K562 (cell line): Measurements from ENCODE around the gene FTL. TPM values are rescaled to one million over a fixed set of nuclear protein-coding genes. Genes with fewer than 3 reads are reported as not detected.
A peak's percentile ranks its signal among the peaks of the same experiment; 100 is the strongest.

Experiments
- ATAC-seq: fragments of 200-7000 bp; cut with Tn5 transposase; 3 replicates; pipeline ENCODE4 v1.9.1; 2020; ENCODE audit warnings: moderate library complexity
- BruUV-seq: library from RNA; stranded (reverse); fragments of 400-500 nt; replicated peaks from 2 replicates; lab custom pipeline; 2021; lab: Mats Ljungman, UMichigan
- CTCF ChIA-PET: fragments of 300-600 bp; formaldehyde crosslinking; extraction: SDS; loops from one replicate; lab custom pipeline; 2021; ENCODE audit warnings: low intra/inter-chr PET ratio; lab: Yijun Ruan, JAX
- POLR2A ChIA-PET: fragments of 300-600, 350-650 bp; sonication (Branson Sonifier 250); formaldehyde crosslinking; extraction: SDS; loops from one replicate; lab custom pipeline; 2021; ENCODE audit warnings: antibody characterized with exemption, inconsistent platforms; lab: Yijun Ruan, JAX
- DNase-seq, 4 experiments: peaks; one replicate each; pipeline versions ENCODE4 v3.0.0 to v3.0.0-alpha.2; 2011 to 2018; ENCODE audit warnings: low spot score in 3 of 4, mixed read lengths in 3 of 4; ENCODE audit errors: extremely low read depth in 1 of 4
- FAIRE-seq: peaks from 2 replicates; lab custom pipeline; 2011; peaks lifted over from hg19 to GRCh38; lab: Jason Lieb, UNC
- H2AFZ ChIP-seq: 2 replicates; pipeline ENCODE4 v1.6.0; 2011; ENCODE audit warnings: low read depth, low read length, control low read depth, inconsistent platforms
- H3K27ac ChIP-seq: fragments of 200-600 bp; 3 replicates; pipeline ENCODE4 v1.8.0; 2011; ENCODE audit warnings: low read depth, mild to moderate bottlenecking, control low read depth, inconsistent platforms, low read length, moderate library complexity, mixed read lengths; ENCODE audit errors: extremely low read depth
- H3K27me3 ChIP-seq, 2 experiments: fragments of 300-600 bp in 1 of 2; 2 replicates in 1 of 2; 3 replicates in 1 of 2; pipeline versions ENCODE4 v1.6.0 to v1.8.0; 2011; ENCODE audit warnings: inconsistent platforms in 2 of 2, low read length in 2 of 2, mild to moderate bottlenecking in 1 of 2, mixed read lengths in 1 of 2, moderate library complexity in 1 of 2; ENCODE audit not compliant: control insufficient read depth in 2 of 2, insufficient read depth in 2 of 2
- H3K36me3 ChIP-seq: fragments of 300-600 bp; 3 replicates; pipeline ENCODE4 v1.8.0; 2011; ENCODE audit warnings: mild to moderate bottlenecking, low read length, inconsistent platforms; ENCODE audit not compliant: control insufficient read depth, insufficient read depth
- H3K4me1 ChIP-seq, 2 experiments: fragments of 200-600 bp in 1 of 2; replicated peaks in 1 of 2; 2 replicates in 1 of 2; 3 replicates in 1 of 2; pipeline versions ENCODE4 v1.5.1 to v1.8.0; 2011; ENCODE audit warnings: inconsistent platforms in 2 of 2, low read length in 2 of 2, mild to moderate bottlenecking in 1 of 2, mixed read lengths in 1 of 2, moderate library complexity in 1 of 2; ENCODE audit not compliant: control insufficient read depth in 2 of 2, insufficient read depth in 2 of 2
- H3K4me2 ChIP-seq: 2 replicates; pipeline ENCODE4 v1.6.1; 2011; ENCODE audit warnings: low read length, control low read depth, inconsistent platforms, mixed read lengths; ENCODE audit not compliant: insufficient read depth
- H3K4me3 ChIP-seq: fragments of 200-600 bp; sonication (generic), shearing (Covaris generic); 2 replicates; pipeline ENCODE4 v1.5.1; 2016; ENCODE audit warnings: control low read depth, inconsistent platforms
- H3K79me2 ChIP-seq: fragments of 200-600 bp; 3 replicates; pipeline ENCODE4 v1.8.0; 2011; ENCODE audit warnings: low read length, inconsistent platforms; ENCODE audit not compliant: control insufficient read depth, insufficient read depth
- H3K9ac ChIP-seq, 2 experiments: 2 replicates each; pipeline versions ENCODE4 v1.6.0 to v1.6.1; 2011; ENCODE audit warnings: low read depth in 2 of 2, low read length in 2 of 2, control low read depth in 1 of 2, inconsistent platforms in 1 of 2, mild to moderate bottlenecking in 1 of 2, mixed read lengths in 1 of 2; ENCODE audit not compliant: insufficient read depth in 1 of 2
- H3K9me1 ChIP-seq: one replicate; pipeline ENCODE4 v1.6.0; 2011; ENCODE audit warnings: inconsistent platforms, mild to moderate bottlenecking, low read length, moderate library complexity; ENCODE audit not compliant: control insufficient read depth, insufficient read depth
- H3K9me3 ChIP-seq: replicated peaks from 2 replicates; pipeline ENCODE4 v1.5.1; 2011; ENCODE audit warnings: low read depth, low read length, inconsistent platforms; ENCODE audit not compliant: control insufficient read depth, insufficient read depth
- H4K20me1 ChIP-seq: replicated peaks from 2 replicates; pipeline ENCODE4 v1.6.1; 2011; ENCODE audit warnings: low read length, inconsistent platforms, mixed read lengths; ENCODE audit not compliant: control insufficient read depth, insufficient read depth
- AFF4 ChIP-seq: sonication (generic); formaldehyde crosslinking; IDR thresholded peaks from 2 replicates; pipeline ENCODE4 v1.8.0; 2023; ENCODE audit warnings: mild to moderate bottlenecking, missing genetic modification reagents
- CBX1 ChIP-seq: sonication (generic); IDR thresholded peaks from 2 replicates; pipeline ENCODE4 v1.6.1; 2016; ENCODE audit warnings: antibody characterized with exemption, low read depth, mild to moderate bottlenecking
- NR4A1 ChIP-seq, 2 experiments: fragments of 250-450 bp in 1 of 2; fragments of 450-650 bp in 1 of 2; sonication (Bioruptor Pico) in 1 of 2; IDR thresholded peaks; 2 replicates each; pipeline versions ENCODE4 v1.4.0 to v1.6.1; 2016 to 2020; ENCODE audit warnings: mild to moderate bottlenecking in 2 of 2, missing compliant biosample characterization in 1 of 2, missing genetic modification characterization in 1 of 2, moderate library complexity in 1 of 2
- PTRF ChIP-seq: fragments of 450-650 bp; IDR thresholded peaks from 2 replicates; pipeline ENCODE4 v1.6.1; 2016; ENCODE audit warnings: mild to moderate bottlenecking, missing genetic modification characterization, missing compliant biosample characterization
- RBFOX2 ChIP-seq: fragments of 200-400 bp; formaldehyde crosslinking; IDR thresholded peaks from 2 replicates; pipeline ENCODE4 v1.6.1; 2017; ENCODE audit warnings: low read depth, mild to moderate bottlenecking, low read length, moderate library complexity
- TCF7 ChIP-seq: sonication (generic); IDR thresholded peaks from 2 replicates; pipeline ENCODE4 v1.6.1; 2016; ENCODE audit warnings: antibody characterized with exemption, borderline replicate concordance
- WGBS: fragments of 100-300 bp; shearing (Covaris generic); methylation state at CpG from one replicate; pipeline ENCODE4 v1.1.6; 2016; ENCODE audit warnings: low coverage, mixed read lengths; ENCODE audit not compliant: insufficient coverage; ENCODE audit errors: missing lambda C conversion rate; 5-methylcytosine and 5-hydroxymethylcytosine counted together
- in situ Hi-C: fragments of 300-500 bp; cut with MboI; formaldehyde crosslinking; loops from 4 replicates; pipeline ENCODE4 v1.15.0; 2018; ENCODE audit warnings: inconsistent platforms, mixed read lengths
- intact Hi-C: fragments of 100-400 bp; cut with micrococcal nuclease; formaldehyde crosslinking; loops from 2 replicates; pipeline ENCODE4 v1.14.2; 2022
- polyA plus RNA-seq, 8 experiments: library from polyadenylated mRNA; depleted of rRNA in 4 of 8; stranded (reverse) in 5 of 8; unstranded in 3 of 8; fragments of >200 nt; fragmentation: Nextera tagmentation in 2 of 8; fragmentation: Illumina TruSeq in 1 of 8; extraction: Ambion mirVana in 2 of 8; extraction: Trizol in 1 of 8; gene quantifications; 2 replicates each; pipeline versions ENCODE4 v1.2.1 to v1.2.3, GENCODE V29; 2011 to 2014; ENCODE audit warnings: inconsistent platforms in 1 of 8, missing spikeins in 1 of 8
- total RNA-seq, 7 experiments: library from RNA; depleted of rRNA in 6 of 7; stranded (reverse); fragments of >200 nt in 6 of 7; fragmentation: Illumina TruSeq in 2 of 7; extraction: Trizol in 2 of 7; gene quantifications; 2 replicates each; pipeline versions ENCODE4 v1.2.1 to v1.2.3, GENCODE V29; 2011 to 2021; ENCODE audit warnings: low replicate concordance in 1 of 7
- TF ChIP-seq, protein P1 (sequence below): sonication (generic); formaldehyde crosslinking; IDR thresholded peaks from 2 replicates; pipeline ENCODE4 v1.8.0; 2022; ENCODE audit warnings: mild to moderate bottlenecking, missing genetic modification reagents, borderline replicate concordance
- TF ChIP-seq, protein P2 (sequence below): fragments of 450-650 bp; formaldehyde crosslinking; IDR thresholded peaks from 2 replicates; pipeline ENCODE4 v1.4.0; 2022; ENCODE audit warnings: missing genetic modification characterization
- TF ChIP-seq, protein P3 (sequence below): sonication (generic); formaldehyde crosslinking; IDR thresholded peaks from 2 replicates; pipeline ENCODE4 v1.8.1; 2023; ENCODE audit warnings: mild to moderate bottlenecking, missing genetic modification reagents

FTL gene
- total and polyA plus RNA-seq, 9 of the 15 experiments (the other 6 are each of a cell fraction or from before 2014, with no cell fraction given) = 1,231 to 27,415 (median 3,965) TPM

DNA sequence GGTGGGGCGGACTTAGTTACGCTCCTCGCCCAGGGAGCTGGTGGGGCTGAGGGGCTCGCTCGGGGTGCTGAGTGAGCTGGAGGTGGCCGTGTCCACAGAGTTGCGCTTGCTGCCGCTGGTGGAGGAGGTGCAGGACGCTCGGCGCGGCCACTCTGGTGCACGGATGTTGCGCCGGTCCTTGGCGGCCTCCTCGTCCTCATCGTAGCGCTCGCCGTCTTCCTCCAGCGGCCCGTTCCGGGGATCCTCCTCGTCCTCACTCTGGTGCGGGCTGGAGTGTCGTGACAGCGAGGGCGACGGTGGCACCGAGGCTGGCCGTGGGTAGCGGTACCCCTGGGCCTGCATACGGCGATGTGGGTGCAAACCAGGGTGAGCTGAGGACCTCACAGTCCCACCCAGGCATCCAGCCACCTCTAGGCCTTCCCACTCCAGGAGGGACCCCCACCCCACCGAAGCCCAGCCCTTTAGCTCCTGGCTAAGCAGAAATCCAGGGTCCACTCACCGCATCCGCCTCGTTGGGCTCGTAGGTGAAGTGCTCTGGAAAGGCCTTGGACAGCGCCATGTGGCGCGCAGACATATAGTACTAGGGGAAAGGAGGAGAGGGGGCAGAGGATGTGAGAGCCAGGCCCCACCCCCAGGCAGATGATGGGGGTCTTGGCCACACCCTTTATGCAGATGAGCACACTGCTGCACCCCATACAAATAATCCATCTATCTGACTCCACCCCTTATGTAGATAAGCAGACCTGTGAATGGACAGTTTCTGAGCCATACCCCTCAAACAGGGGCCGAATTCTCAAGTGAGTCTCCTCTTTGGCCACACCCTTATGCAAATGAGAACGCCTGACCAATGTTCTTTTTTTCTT lies 4.4 kb downstream of the FTL start:
- intact Hi-C loops = loop anchor here (2.0 to 5.0 kb wide), 2 partner anchors 37 to 175 kb away; partner anchors contain the start of gene DHDH
- peaks cover 72% of the 10 kb centered on the region for H3K36me3 ChIP-seq
- in situ Hi-C loops = loop anchor here (5.0 to 10.0 kb wide), 3 partner anchors 95 to 325 kb away; partner anchors contain the start of genes CA11 and PPP1R15A
- TF ChIP-seq, protein P1, sequence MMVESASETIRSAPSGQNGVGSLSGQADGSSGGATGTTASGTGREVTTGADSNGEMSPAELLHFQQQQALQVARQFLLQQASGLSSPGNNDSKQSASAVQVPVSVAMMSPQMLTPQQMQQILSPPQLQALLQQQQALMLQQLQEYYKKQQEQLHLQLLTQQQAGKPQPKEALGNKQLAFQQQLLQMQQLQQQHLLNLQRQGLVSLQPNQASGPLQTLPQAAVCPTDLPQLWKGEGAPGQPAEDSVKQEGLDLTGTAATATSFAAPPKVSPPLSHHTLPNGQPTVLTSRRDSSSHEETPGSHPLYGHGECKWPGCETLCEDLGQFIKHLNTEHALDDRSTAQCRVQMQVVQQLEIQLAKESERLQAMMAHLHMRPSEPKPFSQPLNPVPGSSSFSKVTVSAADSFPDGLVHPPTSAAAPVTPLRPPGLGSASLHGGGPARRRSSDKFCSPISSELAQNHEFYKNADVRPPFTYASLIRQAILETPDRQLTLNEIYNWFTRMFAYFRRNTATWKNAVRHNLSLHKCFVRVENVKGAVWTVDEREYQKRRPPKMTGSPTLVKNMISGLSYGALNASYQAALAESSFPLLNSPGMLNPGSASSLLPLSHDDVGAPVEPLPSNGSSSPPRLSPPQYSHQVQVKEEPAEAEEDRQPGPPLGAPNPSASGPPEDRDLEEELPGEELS = 0 out of 2 replicates have a peak, but pooled peaks have one; percentile 17
- TF ChIP-seq AFF4 (CRISPR knock-in tag) (no peak), RBFOX2 (peak; percentile 81), NR4A1 (CRISPR knock-in tag; IDR thresholded peaks at IDR 0.05) (no peak), NR4A1 (tag; IDR thresholded peaks at IDR 0.05) (no peak), TCF7 (no peak), PTRF (tag) (no peak), CBX1 (0 out of 2 replicates have a peak, but pooled peaks have one; percentile 31)
- TF ChIP-seq, protein P2, sequence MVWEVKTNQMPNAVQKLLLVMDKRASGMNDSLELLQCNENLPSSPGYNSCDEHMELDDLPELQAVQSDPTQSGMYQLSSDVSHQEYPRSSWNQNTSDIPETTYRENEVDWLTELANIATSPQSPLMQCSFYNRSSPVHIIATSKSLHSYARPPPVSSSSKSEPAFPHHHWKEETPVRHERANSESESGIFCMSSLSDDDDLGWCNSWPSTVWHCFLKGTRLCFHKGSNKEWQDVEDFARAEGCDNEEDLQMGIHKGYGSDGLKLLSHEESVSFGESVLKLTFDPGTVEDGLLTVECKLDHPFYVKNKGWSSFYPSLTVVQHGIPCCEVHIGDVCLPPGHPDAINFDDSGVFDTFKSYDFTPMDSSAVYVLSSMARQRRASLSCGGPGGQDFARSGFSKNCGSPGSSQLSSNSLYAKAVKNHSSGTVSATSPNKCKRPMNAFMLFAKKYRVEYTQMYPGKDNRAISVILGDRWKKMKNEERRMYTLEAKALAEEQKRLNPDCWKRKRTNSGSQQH = no peak
- TF ChIP-seq, protein P3, sequence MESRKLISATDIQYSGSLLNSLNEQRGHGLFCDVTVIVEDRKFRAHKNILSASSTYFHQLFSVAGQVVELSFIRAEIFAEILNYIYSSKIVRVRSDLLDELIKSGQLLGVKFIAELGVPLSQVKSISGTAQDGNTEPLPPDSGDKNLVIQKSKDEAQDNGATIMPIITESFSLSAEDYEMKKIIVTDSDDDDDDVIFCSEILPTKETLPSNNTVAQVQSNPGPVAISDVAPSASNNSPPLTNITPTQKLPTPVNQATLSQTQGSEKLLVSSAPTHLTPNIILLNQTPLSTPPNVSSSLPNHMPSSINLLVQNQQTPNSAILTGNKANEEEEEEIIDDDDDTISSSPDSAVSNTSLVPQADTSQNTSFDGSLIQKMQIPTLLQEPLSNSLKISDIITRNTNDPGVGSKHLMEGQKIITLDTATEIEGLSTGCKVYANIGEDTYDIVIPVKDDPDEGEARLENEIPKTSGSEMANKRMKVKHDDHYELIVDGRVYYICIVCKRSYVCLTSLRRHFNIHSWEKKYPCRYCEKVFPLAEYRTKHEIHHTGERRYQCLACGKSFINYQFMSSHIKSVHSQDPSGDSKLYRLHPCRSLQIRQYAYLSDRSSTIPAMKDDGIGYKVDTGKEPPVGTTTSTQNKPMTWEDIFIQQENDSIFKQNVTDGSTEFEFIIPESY (CRISPR knock-in tag) = peak; percentile 89

More for the DNA sequence above, 4.4 kb downstream of the FTL start:
- Histone ChIP-seq H4K20me1 (peaks cover 21% of the 10 kb centered on the region), H3K9me1 (no peaks in the 10 kb centered on the region), H3K9ac (no peak overlapping the region), H3K4me2 (peak overlapping the region; percentile 47; the same call in 1 of the 2 replicates), H3K9me3 (no peaks in the 10 kb centered on the region), H3K27ac (no peak overlapping the region; the same call in 2 of the 3 replicates), H3K79me2 (peaks cover 30% of the 10 kb centered on the region), H3K4me1 (peaks cover 26 to 37% of the 10 kb centered on the region in 2 experiments), H3K27me3 (no peaks in the 10 kb centered on the region), H2AFZ (no peak overlapping the region), H3K4me3 (no peak overlapping the region)
- WGBS = 82% methylated on average over 14 of the region's 45 CpGs
- no TSS peak for BruUV-seq
- DNase-seq (peak; percentile 70 to 85 (median 79)), FAIRE-seq (peak; percentile 88), ATAC-seq (peak; percentile 58)
- ChIA-PET POLR2A (interaction anchor here (0.5 to 14.5 kb wide), 14 partner anchors 10 to 422 kb away, joined by 3 to 439 read pairs (median 4); partner anchors contain the start of genes NUCB1, PPP1R15A, RUVBL2 and TULP2), CTCF (interaction anchor here (0.6 kb wide), 2 partner anchors 12 to 188 kb away, joined by 3 to 6 read pairs; no protein-coding TSS in a partner anchor)
